Measurements from ENCODE around the gene CREB3L2.

GRCh38 chr7:137873524-137873923, 128.4 kb downstream of the CREB3L2 start:
- TF ChIP-seq CTCF (IDR thresholded peaks at IDR 0.05; ENCODE audit: insufficient read depth, low read length, poor library complexity, severe bottlenecking) = no peak
- no peak for TF ChIP-seq EZH2phosphoT487 (conservative IDR thresholded peaks at IDR 0.05; ENCODE audit: low read length)

All from SU-DHL-6 (cell line).